IMR-90 (cell line): ENCODE measurements around the gene ISG15.

ENCODE experiments used
- CHD1 ChIP-seq: IDR thresholded peaks from 2 replicates; pipeline ENCODE4 v1.6.1; 2012; ENCODE audit warnings: low read depth, low read length, improper control_type of control experiment
- CTCF ChIP-seq: conservative IDR thresholded peaks from 2 replicates; pipeline ENCODE4 v1.5.1; 2012; ENCODE audit warnings: mild to moderate bottlenecking, low read depth, low read length, improper control_type of control experiment
- FOS ChIP-seq: fragments of 150-350 bp; IDR thresholded peaks from 2 replicates; pipeline ENCODE4 v1.6.1; 2016; ENCODE audit warnings: low read depth, low read length
- MAFK ChIP-seq: IDR thresholded peaks from 2 replicates; pipeline ENCODE4 v1.6.1; 2012; ENCODE audit warnings: low read depth, low read length, improper control_type of control experiment
- POLR2A ChIP-seq: IDR thresholded peaks from 2 replicates; pipeline ENCODE4 v1.6.1; 2012; ENCODE audit warnings: mild to moderate bottlenecking, low read depth, low read length
- SMC3 ChIP-seq: fragments of 150-350 bp; IDR thresholded peaks from 2 replicates; pipeline ENCODE4 v1.6.1; 2016; ENCODE audit warnings: low read depth, mild to moderate bottlenecking, antibody characterized with exemption, low read length, moderate library complexity

GRCh38 chr1:1038694-1039093, 25.4 kb downstream of the ISG15 start:
- no peak for TF ChIP-seq CTCF
- no peak for TF ChIP-seq CHD1
- no peak for TF ChIP-seq POLR2A
- no peak for TF ChIP-seq SMC3
- TF ChIP-seq MAFK = no peak
- no peak for TF ChIP-seq FOS
